Measurements from ENCODE around the gene DYSF.

DYSF gene

DNA sequence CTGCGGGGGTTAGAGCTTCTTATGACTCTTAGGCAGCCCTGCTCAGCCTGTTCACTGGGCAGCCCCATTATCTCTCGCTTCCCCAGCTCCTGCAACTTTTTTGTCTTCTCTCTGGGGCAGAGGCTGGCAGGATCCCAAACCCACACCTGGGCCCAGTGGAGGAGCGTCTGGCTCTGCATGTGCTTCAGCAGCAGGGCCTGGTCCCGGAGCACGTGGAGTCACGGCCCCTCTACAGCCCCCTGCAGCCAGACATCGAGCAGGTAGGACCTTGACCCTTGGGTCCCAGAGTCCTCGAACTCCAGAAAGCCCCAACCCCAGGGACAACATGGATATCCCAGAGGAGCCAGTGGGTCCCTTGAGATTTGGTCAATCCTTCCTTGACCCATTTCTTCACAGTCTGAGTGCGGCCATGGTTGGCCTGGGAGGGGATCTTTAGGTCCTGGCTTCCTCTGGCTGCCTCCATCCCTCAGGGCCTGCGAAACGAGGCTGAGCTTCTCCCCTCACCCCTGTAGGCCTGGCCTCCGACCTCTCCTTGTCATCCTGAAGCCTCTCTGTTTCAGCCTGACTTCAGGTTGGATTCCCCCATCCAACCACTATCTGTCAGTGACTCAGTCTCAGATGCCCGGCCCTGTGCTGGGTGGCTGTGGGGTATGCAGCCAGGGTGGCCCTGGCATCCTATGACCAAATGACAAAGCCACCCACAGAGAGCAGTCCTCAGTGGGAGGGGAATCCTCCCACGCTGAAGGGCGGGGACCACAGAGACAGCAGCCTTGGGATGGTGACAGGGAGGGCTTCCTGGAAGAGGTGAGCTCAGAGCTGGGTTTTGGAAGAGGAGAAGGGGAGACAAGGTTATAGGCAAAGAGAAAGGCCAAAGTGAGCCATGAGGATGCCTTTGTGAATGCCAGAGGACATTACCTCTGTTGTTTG is 214.2 kb downstream of the DYSF start:
- TF ChIP-seq POLR2AphosphoS5 (IDR thresholded peaks at IDR 0.05; ENCODE audit: borderline replicate concordance, low read depth, low read length) (no peak), EZH2 (IDR thresholded peaks at IDR 0.05) (no peak), FOXP2 (optimal IDR thresholded peaks at IDR 0.05; ENCODE audit: control extremely low read depth, extremely low read length, insufficient read depth) (no peak)
- no peak overlapping the region for H3K9ac ChIP-seq (ENCODE audit: insufficient read length)
- no peaks in the 10 kb centered on the region for H3K9me3 ChIP-seq (ENCODE audit: low read depth, low read length)
- no peak overlapping the region for H3K27ac ChIP-seq
- no peak for DNase-seq (ENCODE audit: low read depth, low spot score)
- no peak overlapping the region for H3K4me3 ChIP-seq
- no peaks in the 10 kb centered on the region for H3K36me3 ChIP-seq (ENCODE audit: insufficient read depth, low read length)

DNA sequence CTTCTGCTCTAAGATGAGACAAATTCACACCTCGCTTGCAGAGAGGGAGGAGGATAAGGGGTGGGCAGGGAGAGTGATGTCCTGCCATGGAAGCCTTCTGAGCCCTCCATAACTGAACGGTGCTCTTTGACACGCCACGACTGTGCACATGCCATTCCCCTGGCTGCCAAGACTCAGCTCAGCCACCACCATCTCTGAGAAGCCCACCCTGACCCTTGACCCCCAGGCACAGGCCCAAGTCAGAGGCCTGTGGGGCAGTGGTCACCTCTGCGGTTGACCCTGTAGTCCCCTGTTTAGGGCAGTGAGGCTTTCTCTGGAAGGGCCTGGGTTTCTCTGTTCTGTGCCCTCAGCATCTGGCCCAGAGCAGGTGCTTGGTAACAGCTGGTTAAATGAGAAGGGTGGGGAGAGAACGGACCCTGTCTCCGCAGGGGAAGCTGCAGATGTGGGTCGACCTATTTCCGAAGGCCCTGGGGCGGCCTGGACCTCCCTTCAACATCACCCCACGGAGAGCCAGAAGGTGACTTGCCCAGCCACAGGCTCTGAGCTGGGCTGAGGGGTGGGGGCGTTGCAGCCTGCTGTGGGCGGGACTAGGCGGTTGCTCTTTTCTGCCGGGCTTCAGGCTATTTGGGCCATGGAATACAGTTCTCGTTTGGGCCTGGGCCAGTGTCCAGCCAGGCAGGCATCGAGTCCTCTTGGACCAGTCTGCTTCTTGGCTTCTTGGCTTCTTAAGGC is 215.1 kb downstream of the DYSF start:
- no peak overlapping the region for H3K27ac ChIP-seq
- H3K9me3 ChIP-seq (ENCODE audit: low read depth, low read length), result no peaks in the 10 kb centered on the region
- no peak overlapping the region for H3K4me3 ChIP-seq
- no peak overlapping the region for H3K9ac ChIP-seq (ENCODE audit: insufficient read length)
- no peak for TF ChIP-seq FOXP2 (optimal IDR thresholded peaks at IDR 0.05; ENCODE audit: control extremely low read depth, extremely low read length, insufficient read depth)
- no peaks in the 10 kb centered on the region for H3K36me3 ChIP-seq (ENCODE audit: insufficient read depth, low read length)
- DNase-seq (ENCODE audit: low read depth, low spot score), result no peak

DNA sequence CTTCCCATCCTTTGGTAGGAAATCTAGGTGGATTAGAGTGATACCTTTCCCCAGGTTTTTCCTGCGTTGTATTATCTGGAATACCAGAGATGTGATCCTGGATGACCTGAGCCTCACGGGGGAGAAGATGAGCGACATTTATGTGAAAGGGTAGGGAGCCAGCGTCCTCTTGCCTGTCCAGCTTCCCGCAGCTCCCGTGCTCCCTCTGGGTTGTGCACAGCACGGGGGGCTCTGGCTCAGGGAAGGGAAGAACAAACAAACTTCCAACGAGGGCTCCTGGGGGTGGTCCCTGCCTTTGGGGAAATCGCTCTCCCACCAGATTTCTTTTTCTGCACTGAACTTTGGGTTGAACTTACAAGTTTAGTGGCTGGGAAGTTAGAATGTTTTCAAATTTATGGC is 215.7 kb downstream of the DYSF start:
- Histone ChIP-seq H3K9me3 (ENCODE audit: low read depth, low read length) (no peaks in the 10 kb centered on the region), H3K4me3 (no peak overlapping the region), H3K9ac (ENCODE audit: insufficient read length) (no peak overlapping the region), H3K36me3 (ENCODE audit: insufficient read depth, low read length) (no peaks in the 10 kb centered on the region), H3K27ac (no peak overlapping the region)
- TF ChIP-seq POLR2AphosphoS5 (IDR thresholded peaks at IDR 0.05; ENCODE audit: borderline replicate concordance, low read depth, low read length) (no peak), FOXP2 (optimal IDR thresholded peaks at IDR 0.05; ENCODE audit: control extremely low read depth, extremely low read length, insufficient read depth) (no peak), EZH2 (IDR thresholded peaks at IDR 0.05) (no peak)
- DNase-seq (ENCODE audit: low read depth, low spot score), result no peak

DNA sequence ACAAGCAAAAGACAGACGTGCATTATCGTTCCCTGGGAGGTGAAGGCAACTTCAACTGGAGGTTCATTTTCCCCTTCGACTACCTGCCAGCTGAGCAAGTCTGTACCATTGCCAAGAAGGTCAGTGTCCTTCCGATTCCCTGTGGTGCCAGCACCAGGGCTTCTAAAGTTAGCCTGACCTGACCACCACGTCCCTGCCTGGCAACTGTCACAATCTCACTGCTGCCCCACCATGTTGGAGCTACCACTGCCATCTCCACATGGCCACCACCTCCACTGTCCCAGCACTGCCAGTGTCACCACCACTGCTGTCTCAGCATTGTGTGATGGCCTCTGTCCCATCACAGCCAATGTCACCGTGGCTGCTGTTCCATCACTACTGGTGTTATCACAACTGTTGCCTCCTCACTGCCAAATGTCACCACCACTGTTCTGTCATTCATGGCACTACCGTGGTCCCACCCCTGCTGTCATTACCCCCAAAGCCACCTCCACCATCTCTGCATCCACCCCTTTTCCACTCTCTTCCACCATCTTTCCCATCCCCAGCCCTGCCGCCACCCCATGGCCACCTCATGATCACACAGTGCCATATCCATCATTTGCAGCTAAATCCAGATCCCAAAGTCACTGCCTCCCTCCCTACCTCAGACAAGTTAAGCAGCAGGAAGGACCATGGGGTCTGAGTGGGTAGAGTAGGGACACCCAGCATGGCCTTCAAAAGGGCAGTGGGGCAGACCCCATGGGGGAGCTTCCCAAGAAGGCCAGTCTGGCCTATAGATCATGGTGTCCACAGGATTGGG is 216.5 kb downstream of the DYSF start:
- Histone ChIP-seq H3K9me3 (ENCODE audit: low read depth, low read length) (no peaks in the 10 kb centered on the region), H3K36me3 (ENCODE audit: insufficient read depth, low read length) (no peaks in the 10 kb centered on the region), H3K4me3 (no peak overlapping the region), H3K27ac (no peak overlapping the region), H3K9ac (ENCODE audit: insufficient read length) (no peak overlapping the region)
- no peak for DNase-seq (ENCODE audit: low read depth, low spot score)
- TF ChIP-seq POLR2AphosphoS5 (IDR thresholded peaks at IDR 0.05; ENCODE audit: borderline replicate concordance, low read depth, low read length) (no peak), EZH2 (IDR thresholded peaks at IDR 0.05) (no peak), FOXP2 (optimal IDR thresholded peaks at IDR 0.05; ENCODE audit: control extremely low read depth, extremely low read length, insufficient read depth) (no peak)

DNA sequence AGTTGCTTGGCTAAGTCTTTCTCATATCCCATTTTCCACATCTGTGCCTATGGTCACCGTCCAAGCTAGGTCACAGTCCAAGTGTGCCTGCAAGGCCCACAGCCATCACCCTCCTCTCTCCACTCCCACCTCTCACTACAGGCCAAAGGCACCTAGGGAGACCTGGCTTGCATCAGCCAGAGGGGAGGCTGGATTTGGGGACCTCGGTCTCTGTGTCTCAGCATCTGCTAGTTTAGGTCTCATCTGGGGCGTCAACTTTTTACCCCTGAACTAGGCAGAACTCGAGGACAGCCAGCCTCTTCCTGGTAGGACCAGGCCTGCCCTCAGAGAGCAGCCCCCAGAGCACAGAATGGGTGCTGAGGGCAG is 217.1 kb downstream of the DYSF start:
- no peaks in the 10 kb centered on the region for H3K9me3 ChIP-seq (ENCODE audit: low read depth, low read length)
- no peak overlapping the region for H3K9ac ChIP-seq (ENCODE audit: insufficient read length)
- H3K36me3 ChIP-seq (ENCODE audit: insufficient read depth, low read length), result no peaks in the 10 kb centered on the region
- no peak for DNase-seq (ENCODE audit: low read depth, low spot score)
- H3K4me3 ChIP-seq, result no peak overlapping the region
- TF ChIP-seq FOXP2 (optimal IDR thresholded peaks at IDR 0.05; ENCODE audit: control extremely low read depth, extremely low read length, insufficient read depth) (no peak), POLR2AphosphoS5 (IDR thresholded peaks at IDR 0.05; ENCODE audit: borderline replicate concordance, low read depth, low read length) (no peak), EZH2 (IDR thresholded peaks at IDR 0.05) (no peak)
- H3K27ac ChIP-seq, result no peak overlapping the region

DNA sequence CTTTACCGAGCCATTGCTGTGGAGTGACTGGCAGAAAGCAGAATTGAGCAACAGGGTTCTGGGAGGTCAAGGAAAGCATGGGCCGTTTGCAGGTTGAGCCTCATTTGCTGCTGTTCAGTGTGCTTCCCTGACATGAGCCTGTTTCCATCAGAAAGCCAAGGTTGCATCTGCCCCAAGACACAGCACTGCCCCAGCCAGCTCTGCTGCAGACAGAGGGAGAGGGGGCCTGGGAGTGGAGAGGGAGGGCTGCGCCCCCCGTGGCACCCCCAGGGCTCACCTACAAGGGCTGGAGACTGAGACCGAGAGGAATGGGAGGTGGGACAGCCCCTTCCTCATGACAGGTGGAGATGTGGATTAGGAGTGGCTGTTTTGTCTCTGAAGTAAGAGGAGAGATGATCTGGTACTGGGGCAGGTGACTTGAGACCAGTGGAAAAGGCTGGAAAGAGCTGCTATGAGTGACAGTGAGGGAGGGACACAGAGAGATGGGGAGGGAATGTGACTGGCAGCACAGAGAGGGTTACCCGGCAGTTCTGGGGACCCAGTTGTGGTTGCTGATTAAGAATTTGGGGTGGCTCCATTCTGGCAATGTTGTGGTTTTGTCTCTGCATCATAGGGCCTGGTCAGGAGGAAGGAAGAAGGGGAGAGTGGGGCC is 218.0 kb downstream of the DYSF start:
- Histone ChIP-seq H3K4me3 (no peak overlapping the region), H3K27ac (no peak overlapping the region), H3K36me3 (ENCODE audit: insufficient read depth, low read length) (no peaks in the 10 kb centered on the region), H3K9me3 (ENCODE audit: low read depth, low read length) (no peaks in the 10 kb centered on the region), H3K9ac (ENCODE audit: insufficient read length) (no peak overlapping the region)
- TF ChIP-seq FOXP2 (optimal IDR thresholded peaks at IDR 0.05; ENCODE audit: control extremely low read depth, extremely low read length, insufficient read depth) (no peak), EZH2 (IDR thresholded peaks at IDR 0.05) (no peak), POLR2AphosphoS5 (IDR thresholded peaks at IDR 0.05; ENCODE audit: borderline replicate concordance, low read depth, low read length) (no peak)
- DNase-seq (ENCODE audit: low read depth, low spot score), result no peak

DNA sequence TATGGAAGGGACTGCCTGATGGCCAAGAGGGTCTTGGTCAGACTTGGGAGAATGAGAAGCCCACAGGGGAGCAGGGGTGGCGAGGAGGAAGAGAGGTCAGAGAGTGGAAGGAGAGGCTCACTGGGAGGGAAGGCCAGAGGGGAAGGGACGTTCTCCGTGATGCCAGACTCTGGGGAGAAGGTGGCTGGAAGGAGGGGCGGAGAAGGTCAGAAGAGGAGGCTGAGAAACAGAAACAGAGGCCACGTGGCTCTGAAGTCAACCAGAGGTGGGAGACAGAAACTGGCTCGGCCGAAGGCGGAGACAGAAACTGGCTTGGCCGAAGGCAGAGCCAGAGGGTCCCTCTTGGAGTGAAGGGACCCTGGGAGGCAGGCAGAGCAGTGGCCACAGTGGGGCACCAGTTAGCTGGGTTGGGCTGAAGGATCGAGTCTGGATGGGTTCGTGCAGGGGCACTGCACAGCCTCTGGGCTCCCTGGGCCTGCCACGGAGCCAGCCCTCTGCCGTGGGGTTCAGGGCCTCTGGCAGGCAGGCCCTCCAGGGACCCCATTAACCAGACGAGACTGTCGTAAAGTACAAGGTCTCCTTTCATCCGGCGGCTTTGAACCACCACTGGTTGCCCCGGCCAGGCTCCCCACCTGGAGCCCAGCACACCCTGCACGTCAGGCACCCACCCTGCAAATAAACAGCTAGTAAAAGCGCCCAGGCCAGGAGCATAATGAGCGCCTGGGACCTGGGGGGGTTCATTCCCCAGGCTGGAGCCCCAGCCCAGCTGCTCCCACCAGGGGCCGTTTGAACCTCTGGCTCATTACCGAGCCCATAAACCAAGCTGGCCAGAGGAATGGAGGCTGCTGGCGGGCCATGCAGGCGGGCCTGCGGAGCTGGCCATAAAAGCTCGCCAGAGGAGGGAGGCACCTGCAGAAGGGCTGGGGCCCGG is 218.8 kb downstream of the DYSF start:
- no peak for DNase-seq (ENCODE audit: low read depth, low spot score)
- no peak overlapping the region for H3K9ac ChIP-seq (ENCODE audit: insufficient read length)
- H3K4me3 ChIP-seq, result no peak overlapping the region
- H3K27ac ChIP-seq, result no peak overlapping the region
- no peaks in the 10 kb centered on the region for H3K9me3 ChIP-seq (ENCODE audit: low read depth, low read length)
- no peak for TF ChIP-seq POLR2AphosphoS5 (IDR thresholded peaks at IDR 0.05; ENCODE audit: borderline replicate concordance, low read depth, low read length)
- TF ChIP-seq EZH2 (IDR thresholded peaks at IDR 0.05), result no peak
- no peak for TF ChIP-seq FOXP2 (optimal IDR thresholded peaks at IDR 0.05; ENCODE audit: control extremely low read depth, extremely low read length, insufficient read depth)
- H3K36me3 ChIP-seq (ENCODE audit: insufficient read depth, low read length), result no peaks in the 10 kb centered on the region

All from SK-N-MC (cell line).